KOPT-K1 (cell line): Measurements from ENCODE around the gene SMYD3.

Experiments used
- H3K27ac ChIP-seq: fragments of 200-600 bp; sonication (generic); 2 replicates; pipeline ENCODE4 v1.5.1; 2016; ENCODE audit warnings: antibody characterized with exemption, mild to moderate bottlenecking, low read depth, low read length; ENCODE audit not compliant: poor library complexity, severe bottlenecking
- H3K36me3 ChIP-seq: fragments of 200-600 bp; sonication (generic); 2 replicates; pipeline ENCODE4 v1.5.1; 2017; ENCODE audit warnings: antibody characterized with exemption, mild to moderate bottlenecking, low read length, moderate library complexity; ENCODE audit not compliant: insufficient read depth
- H3K9me3 ChIP-seq: fragments of 200-600 bp; sonication (generic); 2 replicates; pipeline ENCODE4 v1.5.1; 2017; ENCODE audit warnings: antibody characterized with exemption, low read length, mild to moderate bottlenecking; ENCODE audit not compliant: insufficient read depth, poor library complexity, severe bottlenecking

Gene SMYD3

DNA sequence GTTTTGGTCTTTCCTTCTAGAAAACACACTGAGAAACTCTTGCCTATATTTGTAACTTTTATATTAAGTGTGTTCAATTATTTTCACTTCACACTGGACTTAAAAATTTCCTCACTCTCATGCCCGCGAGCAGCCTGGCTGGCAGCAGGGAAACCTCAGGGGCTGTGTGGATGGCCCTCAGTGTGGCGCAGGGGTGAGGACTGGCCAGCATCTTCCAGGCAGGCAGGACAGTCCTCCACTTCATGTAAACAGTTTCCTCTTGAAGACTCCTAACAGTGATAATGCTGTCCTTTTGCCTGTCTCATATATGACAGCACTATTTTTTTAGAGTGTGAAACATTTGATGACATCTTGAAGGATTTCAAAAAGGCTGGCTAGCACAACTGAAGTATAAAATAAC is 733.7 kb downstream of the SMYD3 start:
- Histone ChIP-seq H3K27ac (no peak overlapping the region), H3K9me3 (no peaks in the 10 kb centered on the region), H3K36me3 (no peaks in the 10 kb centered on the region)

DNA sequence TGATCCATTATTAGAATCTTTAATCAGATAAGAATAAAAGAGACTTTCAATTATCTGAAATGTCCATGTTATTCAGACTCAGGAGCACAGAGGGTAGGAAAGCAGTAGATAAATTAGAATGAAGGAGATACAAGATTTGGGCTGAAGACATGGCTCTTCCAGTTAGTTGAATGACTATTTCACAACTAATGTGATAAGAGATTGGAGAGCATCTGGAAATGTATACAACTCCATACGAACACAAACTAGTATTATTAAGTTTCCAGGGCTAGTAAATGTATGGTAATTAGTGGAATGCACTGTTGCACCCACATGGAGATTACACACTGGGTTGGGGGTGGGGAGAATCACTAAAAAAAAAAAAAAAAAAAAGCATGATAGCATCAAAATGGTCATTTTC is 734.3 kb downstream of the SMYD3 start:
- no peaks in the 10 kb centered on the region for H3K9me3 ChIP-seq
- no peaks in the 10 kb centered on the region for H3K36me3 ChIP-seq
- no peak overlapping the region for H3K27ac ChIP-seq

DNA sequence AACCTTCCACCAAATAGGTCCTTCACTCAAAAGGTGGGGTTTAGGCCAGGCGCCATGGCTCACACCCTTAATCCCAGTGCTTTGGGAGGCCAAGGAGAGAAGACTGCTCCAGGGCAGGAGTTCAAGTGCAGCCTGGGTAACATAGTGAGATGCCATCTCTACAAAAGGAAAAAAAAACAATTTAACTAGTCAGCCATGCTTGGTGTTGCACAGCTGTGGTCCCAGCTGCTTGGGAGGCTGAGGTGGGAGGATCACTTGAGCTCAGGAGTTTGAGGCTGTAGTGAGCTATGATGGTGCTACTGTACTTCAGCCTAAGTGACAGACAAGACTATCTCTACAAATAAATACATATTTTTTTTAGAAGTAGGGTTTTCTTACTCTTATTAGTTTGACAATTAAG is 734.8 kb downstream of the SMYD3 start:
- Histone ChIP-seq H3K9me3 (no peaks in the 10 kb centered on the region), H3K36me3 (no peaks in the 10 kb centered on the region), H3K27ac (no peak overlapping the region)

DNA sequence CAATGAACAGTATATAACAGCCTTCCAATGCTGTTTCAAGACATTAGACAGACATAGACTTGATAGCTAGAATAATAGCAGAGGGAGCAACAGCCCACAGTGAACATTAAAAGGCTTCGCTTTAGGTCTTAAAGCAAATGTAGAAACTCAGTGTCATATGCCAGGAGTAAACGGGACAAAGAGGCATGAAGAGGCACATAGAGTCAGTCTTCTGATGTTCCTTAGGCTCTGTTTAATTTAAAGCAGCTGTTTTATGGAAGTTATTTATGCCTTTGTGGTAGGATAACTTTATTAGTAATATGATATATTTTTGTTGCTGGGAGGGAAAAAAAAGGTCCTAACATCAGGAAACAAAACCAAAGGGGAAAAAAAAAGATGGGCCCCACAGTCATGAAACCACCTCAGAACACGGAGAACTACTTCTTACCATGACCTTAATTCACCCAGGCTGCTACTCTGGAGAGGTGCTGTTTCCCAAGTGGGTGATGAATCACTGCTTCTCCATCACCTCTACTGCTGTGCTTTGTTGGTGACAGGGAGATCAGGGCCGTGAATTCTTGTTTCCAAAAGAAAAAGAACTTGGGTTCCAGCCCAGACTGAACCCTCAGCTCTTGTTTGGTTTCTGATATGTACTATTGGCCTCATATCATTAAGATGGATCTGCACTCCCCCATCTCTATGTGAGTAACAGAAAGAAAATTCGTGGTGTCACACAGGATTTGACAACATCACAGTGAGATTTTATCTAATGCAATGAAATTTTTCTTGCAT is 735.4 kb downstream of the SMYD3 start:
- H3K27ac ChIP-seq = no peak overlapping the region
- no peaks in the 10 kb centered on the region for H3K9me3 ChIP-seq
- H3K36me3 ChIP-seq = no peaks in the 10 kb centered on the region

DNA sequence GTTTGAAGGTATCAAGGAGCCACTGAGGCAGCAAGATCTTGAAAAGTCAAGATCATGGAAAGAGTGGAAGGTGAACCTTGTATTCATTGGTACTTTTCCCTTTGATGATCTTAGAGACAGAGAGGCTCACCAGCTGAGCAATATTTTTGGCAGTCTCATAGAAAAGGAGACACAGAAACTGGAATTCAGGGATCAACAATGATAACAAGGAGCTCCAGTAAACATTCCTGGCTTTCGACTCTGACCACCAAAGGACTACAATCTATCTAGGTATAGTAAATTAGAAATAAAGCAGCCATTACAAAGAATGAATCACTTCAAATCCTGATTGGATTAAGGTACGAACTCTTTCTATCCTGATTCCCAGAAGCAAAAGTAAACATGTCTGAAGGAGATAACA is 736.9 kb downstream of the SMYD3 start:
- Histone ChIP-seq H3K9me3 (no peaks in the 10 kb centered on the region), H3K27ac (no peak overlapping the region), H3K36me3 (no peaks in the 10 kb centered on the region)

DNA sequence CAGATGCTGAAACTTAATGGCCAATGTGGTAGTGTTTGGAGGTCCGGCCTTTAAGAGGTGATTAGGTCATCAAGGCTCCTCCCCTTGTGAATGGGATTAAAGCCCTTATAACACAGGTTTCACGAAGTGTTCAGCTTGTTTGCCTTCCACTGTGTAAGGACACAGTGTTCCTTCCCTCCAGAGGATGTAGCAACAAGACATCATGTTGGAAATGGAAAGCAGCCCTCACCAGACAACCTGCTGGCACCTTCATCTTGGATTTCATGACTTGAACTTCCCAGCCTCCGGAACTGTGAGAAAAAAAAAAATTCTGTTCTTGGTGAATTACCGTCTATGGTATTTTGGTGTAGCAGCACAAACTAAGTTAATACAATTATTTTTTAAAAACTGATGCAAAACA is 738.5 kb downstream of the SMYD3 start:
- Histone ChIP-seq H3K27ac (no peak overlapping the region), H3K9me3 (no peaks in the 10 kb centered on the region), H3K36me3 (no peaks in the 10 kb centered on the region)

DNA sequence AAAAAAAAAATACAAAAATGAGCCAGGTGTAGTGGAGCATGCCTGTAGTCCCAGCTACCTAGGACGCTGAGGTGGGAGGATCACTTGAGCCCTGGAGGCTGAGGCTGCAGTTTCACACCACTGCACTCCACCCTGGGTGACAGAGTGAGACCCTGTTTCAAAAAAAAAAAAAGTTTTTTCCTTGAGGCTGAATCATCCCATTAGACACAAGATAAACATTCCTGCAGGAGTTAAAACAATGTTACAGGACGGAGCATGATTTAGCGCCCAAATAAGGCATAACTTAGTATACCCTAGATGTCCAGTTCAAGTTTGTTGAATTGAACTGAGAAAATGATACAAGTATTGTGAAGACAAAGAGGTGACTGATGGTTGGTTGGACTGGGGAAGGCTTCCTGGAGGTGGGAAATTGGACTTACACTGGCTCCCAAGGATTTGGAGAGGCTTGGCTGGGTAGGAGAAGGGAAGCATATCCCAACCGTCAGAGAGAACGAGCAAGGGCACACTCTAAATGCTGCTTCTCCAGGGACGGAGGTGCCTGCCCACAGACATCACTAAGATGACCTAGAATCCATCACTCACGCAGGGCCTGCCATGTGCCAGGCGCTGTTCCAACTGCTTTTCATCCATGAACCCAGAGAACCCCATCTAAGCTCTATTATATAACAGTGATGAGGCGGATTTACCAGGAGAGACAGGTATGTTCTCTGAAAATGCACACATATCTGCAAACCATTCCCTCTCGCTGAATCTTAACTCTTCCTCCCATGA is 741.7 kb downstream of the SMYD3 start:
- no peak overlapping the region for H3K27ac ChIP-seq
- no peaks in the 10 kb centered on the region for H3K36me3 ChIP-seq
- no peaks in the 10 kb centered on the region for H3K9me3 ChIP-seq

DNA sequence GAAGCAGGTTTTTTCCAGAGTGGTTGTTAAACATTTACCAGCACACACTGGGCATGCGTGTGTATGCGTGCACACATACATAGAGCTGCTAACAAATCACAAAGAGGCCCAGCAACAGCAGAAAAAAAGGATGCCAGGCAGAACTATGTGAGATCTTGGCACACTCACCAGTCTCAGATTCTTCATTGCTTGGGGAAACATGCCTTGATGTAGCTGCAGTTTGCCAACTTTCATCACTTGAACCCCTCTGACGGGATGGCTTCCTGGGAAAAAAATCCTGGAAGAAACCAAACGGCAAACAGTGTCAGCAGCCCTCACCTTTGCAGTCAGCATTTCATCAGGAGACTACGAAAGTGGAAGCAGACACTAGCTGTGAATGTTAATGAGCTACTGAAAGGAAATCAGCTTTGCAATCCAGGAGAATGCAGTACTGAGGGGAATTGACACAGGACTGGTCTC is 743.2 kb downstream of the SMYD3 start:
- no peaks in the 10 kb centered on the region for H3K36me3 ChIP-seq
- H3K9me3 ChIP-seq = no peaks in the 10 kb centered on the region
- no peak overlapping the region for H3K27ac ChIP-seq

DNA sequence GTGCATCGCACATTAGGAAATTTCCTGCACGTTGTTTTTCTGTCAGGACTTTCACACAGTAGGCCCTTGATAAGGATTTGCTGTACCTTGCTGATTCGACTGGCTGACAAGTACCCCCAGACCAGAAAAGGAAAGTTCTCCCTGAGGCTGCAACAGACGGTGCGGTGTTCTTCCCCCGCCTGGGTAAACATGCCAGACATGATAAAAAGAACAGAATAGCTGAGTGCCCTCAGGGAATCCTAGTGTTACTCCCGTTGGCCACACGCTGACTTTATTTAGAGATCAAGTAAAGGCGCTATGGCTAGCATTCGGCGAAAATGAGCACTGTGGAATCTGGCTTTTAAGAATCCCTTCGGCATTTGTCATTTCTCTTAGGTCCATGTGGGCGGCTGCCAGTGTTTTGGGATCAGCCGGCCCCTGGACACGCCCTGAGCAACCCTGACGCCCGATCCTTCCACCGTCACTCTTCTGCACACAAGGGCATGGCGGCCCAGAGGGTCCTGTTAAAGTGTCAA is 744.6 kb downstream of the SMYD3 start:
- H3K36me3 ChIP-seq = no peaks in the 10 kb centered on the region

DNA sequence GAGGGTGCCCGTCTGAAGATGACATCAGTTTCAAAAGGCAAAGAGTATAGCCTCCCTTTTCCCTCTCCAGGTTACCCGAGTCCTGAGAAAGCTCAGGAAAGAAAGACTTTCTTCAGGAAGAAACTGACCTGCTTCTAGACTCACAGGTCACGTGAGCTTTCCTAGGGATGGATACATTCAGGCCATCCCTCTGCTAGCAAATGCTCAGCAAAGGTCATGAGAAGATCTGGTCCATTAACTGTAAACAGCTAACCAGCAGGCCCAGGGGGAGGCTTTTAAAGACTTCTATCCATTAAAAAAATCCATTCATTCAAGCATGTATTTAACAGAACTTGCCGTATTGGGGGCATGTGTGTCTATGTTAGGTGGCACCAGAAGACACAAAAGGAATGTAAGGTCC is 746.8 kb downstream of the SMYD3 start:
- H3K27ac ChIP-seq = no peak overlapping the region
- H3K9me3 ChIP-seq = no peaks in the 10 kb centered on the region
- no peaks in the 10 kb centered on the region for H3K36me3 ChIP-seq

More for the DNA sequence above, 744.6 kb downstream of the SMYD3 start:
- H3K9me3 ChIP-seq = no peaks in the 10 kb centered on the region
- H3K27ac ChIP-seq = no peak overlapping the region

DNA sequence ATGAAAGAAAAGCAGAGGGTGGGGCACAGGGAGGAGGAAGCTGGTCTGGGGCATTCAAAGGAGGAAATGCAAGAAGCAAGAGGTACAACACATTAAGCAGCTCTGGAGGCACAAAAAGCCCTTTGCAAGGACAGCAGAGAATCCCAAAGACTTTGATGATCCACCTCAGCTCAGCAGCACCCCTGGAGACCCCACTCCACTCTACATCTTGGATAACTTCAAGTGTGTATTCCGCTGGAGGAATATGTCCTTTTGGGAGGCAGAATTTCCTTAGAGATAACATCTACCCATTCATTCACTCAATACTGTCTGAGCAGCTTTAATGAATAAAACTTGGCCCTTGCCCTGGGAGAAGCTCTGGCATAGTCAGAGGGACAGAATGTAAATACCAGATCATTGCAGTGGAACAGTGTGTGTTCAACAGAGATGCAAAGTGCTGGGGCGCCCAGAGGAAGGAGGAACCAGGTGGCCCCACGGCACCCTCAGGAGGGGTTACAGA is 752.6 kb downstream of the SMYD3 start:
- H3K9me3 ChIP-seq = no peaks in the 10 kb centered on the region
- no peak overlapping the region for H3K27ac ChIP-seq
- H3K36me3 ChIP-seq = no peaks in the 10 kb centered on the region

DNA sequence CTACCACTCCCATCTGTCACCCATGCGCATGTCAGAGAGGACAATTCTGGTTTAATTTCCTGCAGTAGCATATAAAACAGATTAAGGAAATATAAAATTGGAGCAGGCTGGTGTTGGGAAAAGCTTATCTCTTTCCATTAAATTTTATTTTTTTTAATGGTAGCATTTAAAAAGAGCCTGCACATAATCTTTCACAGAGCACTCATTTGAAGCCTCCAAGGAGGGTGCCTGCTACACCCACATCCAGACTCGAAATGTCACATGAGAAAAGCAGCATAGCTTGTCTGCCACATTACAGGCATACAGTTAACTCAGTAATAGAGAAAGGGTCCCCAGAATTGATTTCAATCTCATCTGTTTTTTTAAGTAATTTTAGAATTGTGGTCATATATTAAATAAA is 753.3 kb downstream of the SMYD3 start:
- Histone ChIP-seq H3K36me3 (no peaks in the 10 kb centered on the region), H3K9me3 (no peaks in the 10 kb centered on the region), H3K27ac (no peak overlapping the region)

DNA sequence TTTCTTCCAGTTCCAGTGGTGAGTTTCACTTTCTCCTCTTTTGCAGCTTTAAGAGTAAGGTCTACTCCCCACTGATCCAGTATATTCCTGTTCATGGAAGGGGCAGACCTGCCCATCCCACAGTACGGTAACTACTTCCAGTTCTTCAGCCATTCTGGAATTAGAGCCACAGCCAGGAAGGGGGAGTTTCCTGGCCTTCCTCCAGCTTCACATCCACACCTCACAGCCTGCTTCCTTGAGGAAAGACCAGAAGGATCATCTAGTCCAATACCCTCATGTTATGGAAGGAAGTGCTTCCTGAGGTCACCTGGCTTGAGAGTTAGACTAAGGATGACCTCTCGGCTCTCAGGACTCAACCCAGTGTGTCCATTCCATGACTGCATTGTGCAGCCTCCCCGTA is 754.5 kb downstream of the SMYD3 start:
- Histone ChIP-seq H3K27ac (no peak overlapping the region), H3K9me3 (no peaks in the 10 kb centered on the region), H3K36me3 (no peaks in the 10 kb centered on the region)

DNA sequence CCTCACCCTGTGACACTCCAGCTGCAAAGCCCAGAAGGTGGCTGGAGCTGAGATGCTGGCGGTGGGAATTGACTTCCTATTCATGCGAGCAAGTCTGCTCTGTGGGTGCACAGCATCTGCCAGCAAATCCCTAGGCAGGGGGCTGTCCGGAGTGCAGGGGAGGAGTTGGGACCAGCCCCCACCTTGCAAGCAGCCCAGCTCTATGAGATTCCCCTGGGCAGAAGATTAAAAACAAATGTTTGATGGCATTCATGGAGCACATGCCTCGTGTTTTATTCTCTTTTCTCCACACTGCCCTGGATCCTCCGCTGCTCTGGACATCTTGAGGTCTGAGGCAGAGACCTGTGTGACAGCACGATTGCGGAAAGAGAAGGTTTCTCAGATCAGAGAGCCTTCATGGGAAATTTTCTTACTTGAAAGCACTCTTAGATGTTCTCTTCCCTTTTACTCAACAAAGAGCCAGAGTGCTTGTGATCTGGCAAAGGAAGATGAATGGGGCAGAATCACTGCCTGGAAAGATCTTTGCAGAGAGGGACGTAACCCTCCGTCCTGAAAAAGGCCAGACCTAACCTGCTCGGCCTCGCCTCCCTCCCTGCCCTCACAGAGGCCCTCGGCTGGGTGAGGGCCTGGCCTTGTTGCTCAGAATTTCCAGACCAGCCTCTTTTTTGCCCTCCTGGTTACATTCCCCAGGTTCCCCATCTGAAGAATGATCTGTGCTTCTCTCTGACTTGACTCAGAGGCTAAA is 755.2 kb downstream of the SMYD3 start:
- H3K36me3 ChIP-seq = no peaks in the 10 kb centered on the region

DNA sequence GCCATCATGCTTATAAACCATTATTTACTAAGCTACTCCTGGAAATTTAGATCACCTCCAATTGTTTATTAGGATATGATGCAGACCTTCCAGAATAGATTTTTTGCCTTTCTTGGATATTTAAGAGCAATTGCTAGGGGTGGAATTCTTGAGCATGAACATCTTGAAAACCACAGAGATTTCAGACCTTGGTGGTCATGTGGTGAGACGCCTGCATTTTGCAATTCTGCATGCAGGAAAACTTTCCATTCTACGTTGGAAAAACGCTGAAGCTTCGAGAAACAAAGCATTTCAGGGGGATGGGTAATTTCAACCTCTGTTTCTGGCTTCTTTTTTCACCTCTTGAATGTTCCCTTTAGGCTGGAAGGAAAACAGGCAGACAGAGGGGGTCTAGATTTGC is 756.0 kb downstream of the SMYD3 start:
- Histone ChIP-seq H3K9me3 (no peaks in the 10 kb centered on the region), H3K36me3 (no peaks in the 10 kb centered on the region), H3K27ac (no peak overlapping the region)

More for the DNA sequence above, 755.2 kb downstream of the SMYD3 start:
- Histone ChIP-seq H3K9me3 (no peaks in the 10 kb centered on the region), H3K27ac (no peak overlapping the region)
